NCI-H146 treated with DMSO at 0.1 percent for 48 hours (cell line): ENCODE data around the gene NELFCD.

ENCODE experiments used
- DNase-seq: peaks from one replicate; lab custom pipeline; 2025; ENCODE audit not compliant: unreplicated experiment; lab: John Stamatoyannopoulos, UW

NELFCD gene

GRCh38 chr20:59042796-59043631 is 62.0 kb downstream of the NELFCD start:
- DNase-seq: peak; percentile 89

DNA sequence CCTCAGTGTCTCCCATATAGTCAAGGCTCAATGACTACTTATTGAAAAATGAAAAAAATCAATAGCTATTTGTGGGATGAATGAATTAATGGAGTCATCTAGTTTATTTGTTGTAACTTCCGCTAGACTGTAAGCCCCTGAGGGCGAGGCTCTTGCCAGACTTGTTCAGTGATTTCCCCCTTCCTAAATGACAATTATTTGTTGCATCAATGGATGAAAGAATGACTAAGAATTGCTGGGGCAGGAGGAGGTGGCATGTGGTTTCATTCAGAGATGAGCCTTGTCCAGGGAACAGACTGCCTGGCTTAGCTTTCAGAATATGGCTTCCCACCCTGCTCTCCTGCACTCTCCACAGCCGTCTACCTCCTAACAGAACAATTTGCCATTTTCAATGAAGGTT is 62.6 kb downstream of the NELFCD start:
- peak; percentile 27 for DNase-seq

GRCh38 chr20:59044295-59044694 is 63.2 kb downstream of the NELFCD start:
- DNase-seq: no peak
